ENCODE measurements around the gene UROS.

DNA sequence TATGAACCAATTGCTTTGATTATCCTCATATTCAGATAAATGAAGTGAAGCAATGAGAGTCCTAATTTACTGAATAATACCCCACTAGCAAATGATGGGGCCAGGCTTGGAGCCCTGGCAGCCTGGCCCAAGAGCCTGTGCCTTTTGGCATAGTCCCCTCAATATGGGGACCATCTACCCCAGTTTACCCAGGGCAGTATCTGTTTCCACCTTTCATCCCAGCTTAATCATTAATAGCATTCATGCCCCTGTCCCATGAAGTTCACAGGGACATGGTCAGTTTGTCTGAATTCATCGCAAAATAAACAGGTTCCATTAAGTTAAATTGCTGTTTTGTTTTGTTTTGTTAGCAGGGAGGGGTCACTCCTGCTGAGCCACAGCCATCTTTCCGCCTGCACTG is 25.8 kb upstream of the UROS start:
- TF ChIP-seq, protein P1, sequence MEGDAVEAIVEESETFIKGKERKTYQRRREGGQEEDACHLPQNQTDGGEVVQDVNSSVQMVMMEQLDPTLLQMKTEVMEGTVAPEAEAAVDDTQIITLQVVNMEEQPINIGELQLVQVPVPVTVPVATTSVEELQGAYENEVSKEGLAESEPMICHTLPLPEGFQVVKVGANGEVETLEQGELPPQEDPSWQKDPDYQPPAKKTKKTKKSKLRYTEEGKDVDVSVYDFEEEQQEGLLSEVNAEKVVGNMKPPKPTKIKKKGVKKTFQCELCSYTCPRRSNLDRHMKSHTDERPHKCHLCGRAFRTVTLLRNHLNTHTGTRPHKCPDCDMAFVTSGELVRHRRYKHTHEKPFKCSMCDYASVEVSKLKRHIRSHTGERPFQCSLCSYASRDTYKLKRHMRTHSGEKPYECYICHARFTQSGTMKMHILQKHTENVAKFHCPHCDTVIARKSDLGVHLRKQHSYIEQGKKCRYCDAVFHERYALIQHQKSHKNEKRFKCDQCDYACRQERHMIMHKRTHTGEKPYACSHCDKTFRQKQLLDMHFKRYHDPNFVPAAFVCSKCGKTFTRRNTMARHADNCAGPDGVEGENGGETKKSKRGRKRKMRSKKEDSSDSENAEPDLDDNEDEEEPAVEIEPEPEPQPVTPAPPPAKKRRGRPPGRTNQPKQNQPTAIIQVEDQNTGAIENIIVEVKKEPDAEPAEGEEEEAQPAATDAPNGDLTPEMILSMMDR (IDR thresholded peaks at IDR 0.05): no peak
- no peak for TF ChIP-seq POLR2A (IDR thresholded peaks at IDR 0.05)
